ENCODE measurements around the gene PCDHAC2. TPM values are rescaled to one million over a fixed set of nuclear protein-coding genes. Genes with fewer than 3 reads are reported as not detected.

Gene PCDHAC2
- total RNA-seq, 1 experiment from 2014 or later, result 12.6 TPM

DNA sequence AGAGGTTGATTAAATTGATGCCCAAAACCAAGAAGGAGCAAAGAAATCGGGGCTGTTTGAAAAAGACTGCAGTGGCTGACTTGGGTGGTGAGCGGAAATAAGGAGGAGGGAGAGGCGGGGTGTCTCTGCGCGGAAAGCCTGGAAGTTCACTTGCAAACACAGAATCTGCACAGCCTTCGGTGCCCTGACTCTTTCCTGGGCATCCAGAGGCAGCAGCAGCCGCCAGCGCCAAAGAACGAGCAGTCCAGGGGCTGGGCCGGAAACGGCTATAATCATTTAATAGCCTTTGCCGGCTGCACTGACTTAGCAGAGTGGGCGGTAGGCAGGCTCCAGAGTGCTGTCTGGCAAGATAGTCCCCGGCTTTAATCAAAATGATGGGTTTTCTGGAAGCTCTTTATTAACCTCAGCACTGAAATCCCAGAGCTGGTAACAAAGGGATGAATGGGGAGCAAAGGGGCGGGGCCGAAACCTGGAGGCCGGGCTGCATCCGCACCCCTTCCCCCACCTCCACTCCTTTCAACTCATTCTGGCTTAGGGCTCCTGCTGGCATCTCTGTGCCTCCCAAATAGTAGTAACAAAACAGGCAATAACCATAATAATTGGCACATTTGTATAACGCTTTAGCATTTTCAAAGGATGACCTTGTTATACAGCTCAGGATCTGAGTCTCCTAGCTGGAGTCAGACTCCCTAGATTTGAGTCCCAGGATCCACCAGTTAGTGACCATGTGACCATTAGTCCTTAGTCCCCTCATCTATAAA is 35.7 kb downstream of the PCDHAC2 start:
- intact Hi-C loops (cut with micrococcal nuclease; ENCODE audit: unreplicated experiment), result loop anchor here (5.0 to 10.0 kb wide), 2 partner anchors 290 to 523 kb away; no protein-coding TSS in a partner anchor
- DNase-seq, result peak; percentile 25

GRCh38 chr5:141002605-141002965 is 36.3 kb downstream of the PCDHAC2 start:
- H3K4me3 Mint-ChIP-seq (ENCODE audit: low read depth, unreplicated experiment), result no peak overlapping the region
- peaks cover 22% of the 10 kb centered on the region for H3K36me3 Mint-ChIP-seq (ENCODE audit: insufficient read depth, unreplicated experiment)
- peak overlapping the region; percentile 98 for H3K27ac Mint-ChIP-seq (ENCODE audit: unreplicated experiment)
- no peaks in the 10 kb centered on the region for H3K27me3 Mint-ChIP-seq (ENCODE audit: unreplicated experiment)
- H3K9me3 Mint-ChIP-seq (ENCODE audit: low read depth, unreplicated experiment), result peaks cover 3% of the 10 kb centered on the region
- no peak for DNase-seq
- CTCF ChIA-PET, result no interaction called here
- peaks cover 49% of the 10 kb centered on the region for H3K4me1 Mint-ChIP-seq (ENCODE audit: low read depth, unreplicated experiment)
- TF ChIP-seq CTCF (IDR thresholded peaks at IDR 0.05; ENCODE audit: unreplicated experiment), result no peak
- BruUV-seq (replicated peaks), result no TSS peak
- intact Hi-C loops (cut with micrococcal nuclease; ENCODE audit: unreplicated experiment), result loop anchor here (5.0 to 10.0 kb wide), 2 partner anchors 290 to 522 kb away; no protein-coding TSS in a partner anchor

More for the DNA sequence above, 35.7 kb downstream of the PCDHAC2 start:
- Mint-ChIP-seq H3K36me3 (ENCODE audit: insufficient read depth, unreplicated experiment) (peaks cover 22% of the 10 kb centered on the region), H3K9me3 (ENCODE audit: low read depth, unreplicated experiment) (peaks cover 3% of the 10 kb centered on the region), H3K4me3 (ENCODE audit: low read depth, unreplicated experiment) (peak overlapping the region; percentile 70), H3K4me1 (ENCODE audit: low read depth, unreplicated experiment) (peaks cover 49% of the 10 kb centered on the region), H3K27me3 (ENCODE audit: unreplicated experiment) (no peaks in the 10 kb centered on the region), H3K27ac (ENCODE audit: unreplicated experiment) (peak overlapping the region; percentile 98)
- TSS peak; percentile 58 for BruUV-seq (replicated peaks)
- no peak for TF ChIP-seq CTCF (IDR thresholded peaks at IDR 0.05; ENCODE audit: unreplicated experiment)
- CTCF ChIA-PET, result interaction anchor here (0.9 kb wide), 1 partner anchor 16 kb away, joined by 6 read pairs; no protein-coding TSS in a partner anchor

GRCh38 chr5:141003031-141003430 is 36.8 kb downstream of the PCDHAC2 start:
- Mint-ChIP-seq H3K9me3 (ENCODE audit: low read depth, unreplicated experiment) (peaks cover 3% of the 10 kb centered on the region), H3K36me3 (ENCODE audit: insufficient read depth, unreplicated experiment) (peaks cover 22% of the 10 kb centered on the region), H3K4me3 (ENCODE audit: low read depth, unreplicated experiment) (no peak overlapping the region), H3K27ac (ENCODE audit: unreplicated experiment) (peak overlapping the region; percentile 98), H3K4me1 (ENCODE audit: low read depth, unreplicated experiment) (peaks cover 49% of the 10 kb centered on the region), H3K27me3 (ENCODE audit: unreplicated experiment) (no peaks in the 10 kb centered on the region)
- intact Hi-C loops (cut with micrococcal nuclease; ENCODE audit: unreplicated experiment), result loop anchor here (5.0 to 10.0 kb wide), 2 partner anchors 291 to 522 kb away; no protein-coding TSS in a partner anchor
- BruUV-seq (replicated peaks), result no TSS peak
- no peak for DNase-seq
- TF ChIP-seq CTCF (IDR thresholded peaks at IDR 0.05; ENCODE audit: unreplicated experiment), result no peak
- CTCF ChIA-PET, result no interaction called here

- BruUV-seq (replicated peaks), result TSS peak; percentile 97
- Mint-ChIP-seq H3K4me1 (ENCODE audit: low read depth, unreplicated experiment) (peaks cover 49% of the 10 kb centered on the region), H3K27ac (ENCODE audit: unreplicated experiment) (peak overlapping the region; percentile 98), H3K9me3 (ENCODE audit: low read depth, unreplicated experiment) (peaks cover 3% of the 10 kb centered on the region), H3K4me3 (ENCODE audit: low read depth, unreplicated experiment) (peak overlapping the region; percentile 54), H3K27me3 (ENCODE audit: unreplicated experiment) (no peaks in the 10 kb centered on the region), H3K36me3 (ENCODE audit: insufficient read depth, unreplicated experiment) (peaks cover 22% of the 10 kb centered on the region)
- CTCF ChIA-PET, result interaction anchor here (0.5 to 1.5 kb wide), 11 partner anchors 13 to 293 kb away, joined by 3 to 17 read pairs (median 5); partner anchors contain the start of genes PCDHA1 and PCDHAC2
- intact Hi-C loops (cut with micrococcal nuclease; ENCODE audit: unreplicated experiment), result loop anchor here (1.0 to 10.0 kb wide), 4 partner anchors 36 to 521 kb away; partner anchors contain the start of gene PCDHAC2
- no peak for TF ChIP-seq CTCF (IDR thresholded peaks at IDR 0.05; ENCODE audit: unreplicated experiment)
- peak; percentile 89 for DNase-seq
Measured at GRCh38 chr5:141003791-141004611, 37.7 kb downstream of the PCDHAC2 start.
